HFFc6 (cell line): Measurements from ENCODE around the gene FGGY. TPM values are rescaled to one million over a fixed set of nuclear protein-coding genes. Genes with fewer than 3 reads are reported as not detected.

Experiments
- DNase-seq: peaks from one replicate; pipeline ENCODE4 v3.0.0-alpha.2; 2018
- H3K27ac Mint-ChIP-seq: 2 replicates; pipeline ENCODE4 v1.8.0; 2020; ENCODE audit warnings: mild to moderate bottlenecking, mixed read lengths
- H3K27me3 Mint-ChIP-seq: 2 replicates; pipeline ENCODE4 v1.8.0; 2021; ENCODE audit warnings: mild to moderate bottlenecking, moderate library complexity, mixed read lengths; ENCODE audit not compliant: insufficient read depth
- H3K36me3 Mint-ChIP-seq: 2 replicates; pipeline ENCODE4 v1.8.0; 2021; ENCODE audit warnings: low read depth, mixed read lengths
- H3K4me1 Mint-ChIP-seq: 2 replicates; pipeline ENCODE4 v1.8.0; 2020; ENCODE audit warnings: low read depth, mixed read lengths
- H3K4me3 Mint-ChIP-seq: 2 replicates; pipeline ENCODE4 v1.8.0; 2020; ENCODE audit warnings: mild to moderate bottlenecking, moderate library complexity, mixed read lengths
- H3K9me3 Mint-ChIP-seq: 2 replicates; pipeline ENCODE4 v1.8.0; 2020; ENCODE audit warnings: mild to moderate bottlenecking, mixed read lengths
- CTCF ChIP-seq: fragments of 200-600 bp; sonication (generic); IDR thresholded peaks from 2 replicates; pipeline ENCODE4 v1.5.0; 2021; ENCODE audit warnings: antibody characterized with exemption, mild to moderate bottlenecking
- total RNA-seq, 6 experiments: library from RNA; stranded (reverse); fragmentation: NEBNext Ultra II Directional; extraction: Animal tissue kit (Norgen Biotek cat#: 25700); gene quantifications; 2 replicates in 1 of 6; 3 replicates in 5 of 6; pipeline ENCODE4 v1.2.3, GENCODE V29; 2021

FGGY gene
- total RNA-seq, 6 experiments from 2014 or later: 16.4 to 20.1 (median 18.7) TPM

- no peak for TF ChIP-seq CTCF
- H3K27ac Mint-ChIP-seq: no peak overlapping the region
- no peak overlapping the region for H3K4me3 Mint-ChIP-seq
- H3K9me3 Mint-ChIP-seq: peaks cover 4% of the 10 kb centered on the region; the same call in 1 of the 2 replicates
- no peaks in the 10 kb centered on the region for H3K4me1 Mint-ChIP-seq
- no peaks in the 10 kb centered on the region; the same call in 1 of the 2 replicates for H3K27me3 Mint-ChIP-seq
- DNase-seq: no peak
- H3K36me3 Mint-ChIP-seq: peaks cover 15% of the 10 kb centered on the region
These were observed 423.6 kb downstream of the FGGY start for GRCh38 chr1:59720326-59721115.

- Mint-ChIP-seq H3K4me3 (peak overlapping the region; percentile 78), H3K9me3 (peaks cover 5% of the 10 kb centered on the region; the same call in 1 of the 2 replicates), H3K4me1 (peaks cover 56% of the 10 kb centered on the region), H3K27me3 (peaks cover 2% of the 10 kb centered on the region; the same call in 1 of the 2 replicates), H3K27ac (peak overlapping the region; percentile 91), H3K36me3 (peaks cover 14% of the 10 kb centered on the region)
- no peak for TF ChIP-seq CTCF
- peak; percentile 89 for DNase-seq
These were observed 433.4 kb downstream of the FGGY start for GRCh38 chr1:59730302-59730701.

- TF ChIP-seq CTCF: no peak
- H3K27me3 Mint-ChIP-seq: peaks cover 2% of the 10 kb centered on the region; the same call in 1 of the 2 replicates
- H3K4me3 Mint-ChIP-seq: peak overlapping the region; percentile 78
- peaks cover 7% of the 10 kb centered on the region for H3K9me3 Mint-ChIP-seq
- peaks cover 19% of the 10 kb centered on the region for H3K36me3 Mint-ChIP-seq
- H3K27ac Mint-ChIP-seq: peak overlapping the region; percentile 91
- H3K4me1 Mint-ChIP-seq: peaks cover 56% of the 10 kb centered on the region
- peak; percentile 93 for DNase-seq
These were observed 434.0 kb downstream of the FGGY start for GRCh38 chr1:59730759-59731478.

GRCh38 chr1:59731591-59731990, 434.7 kb downstream of the FGGY start:
- H3K4me3 Mint-ChIP-seq: peak overlapping the region; percentile 78
- no peaks in the 10 kb centered on the region for H3K27me3 Mint-ChIP-seq
- peaks cover 56% of the 10 kb centered on the region for H3K4me1 Mint-ChIP-seq
- H3K36me3 Mint-ChIP-seq: peaks cover 26% of the 10 kb centered on the region
- H3K9me3 Mint-ChIP-seq: peaks cover 14% of the 10 kb centered on the region
- no peak for TF ChIP-seq CTCF
- peak; percentile 30 for DNase-seq
- peak overlapping the region; percentile 91 for H3K27ac Mint-ChIP-seq

- peaks cover 33% of the 10 kb centered on the region for H3K36me3 Mint-ChIP-seq
- H3K4me3 Mint-ChIP-seq: peak overlapping the region; percentile 78; the same call in 1 of the 2 replicates
- no peak for DNase-seq
- H3K9me3 Mint-ChIP-seq: peaks cover 21% of the 10 kb centered on the region
- peak overlapping the region; percentile 91 for H3K27ac Mint-ChIP-seq
- TF ChIP-seq CTCF: no peak
- H3K27me3 Mint-ChIP-seq: no peaks in the 10 kb centered on the region
- peaks cover 60% of the 10 kb centered on the region for H3K4me1 Mint-ChIP-seq
These were observed 435.5 kb downstream of the FGGY start for GRCh38 chr1:59732214-59732955.
